Uterus (tissue), 4 donors: Measurements from ENCODE around the gene ADARB2. TPM values are rescaled to one million over a fixed set of nuclear protein-coding genes. Genes with fewer than 3 reads are reported as not detected.

Experiments
- DNase-seq, 2 donors: peaks; one replicate each; pipeline ENCODE4 v3.0.0-alpha.2; 2019 to 2020
- H3K27ac ChIP-seq, 2 donors: fragments of 200-600 bp; sonication (generic); 1 replicate in 1 of 2; 2 replicates in 1 of 2; pipeline ENCODE4 v1.5.1; 2016 to 2018
- H3K27me3 ChIP-seq, 2 donors: fragments of 200-600 bp; sonication (generic); one replicate each; pipeline ENCODE4 v1.5.1; 2018 to 2019; ENCODE audit warnings: control low read depth in 1 of 2
- H3K36me3 ChIP-seq, 2 donors: fragments of 200-600 bp; sonication (generic); one replicate each; pipeline ENCODE4 v1.5.1; 2019; ENCODE audit warnings: control low read depth in 1 of 2
- H3K4me1 ChIP-seq, 2 donors: fragments of 200-600 bp; sonication (generic); one replicate each; pipeline ENCODE4 v1.5.1; 2018 to 2019; ENCODE audit warnings: control low read depth in 1 of 2
- H3K4me3 ChIP-seq, 2 donors: fragments of 200-600 bp; sonication (generic); 1 replicate in 1 of 2; 2 replicates in 1 of 2; pipeline ENCODE4 v1.5.1; 2018 to 2019; ENCODE audit warnings: mild to moderate bottlenecking in 1 of 2
- H3K9me3 ChIP-seq, 2 donors: fragments of 200-600 bp; sonication (generic); one replicate each; pipeline ENCODE4 v1.5.1; 2019; ENCODE audit warnings: control low read depth in 1 of 2
- CTCF ChIP-seq, 4 experiments: fragments of 200-600 bp in 2 of 4; fragments of 450-650 bp in 2 of 4; sonication (generic) in 2 of 4; IDR thresholded peaks; one replicate each; pipeline ENCODE4 v1.5.1; 2016 to 2019; ENCODE audit warnings: antibody characterized with exemption in 4 of 4, mild to moderate bottlenecking in 2 of 4, moderate library complexity in 1 of 4
- POLR2A ChIP-seq, 2 donors: fragments of 450-650 bp; IDR thresholded peaks; one replicate each; pipeline ENCODE4 v1.6.1; 2016; ENCODE audit warnings: antibody characterized with exemption in 2 of 2, mild to moderate bottlenecking in 1 of 2, moderate library complexity in 1 of 2
- intact Hi-C: fragments of 100-400 bp; cut with DNase I; formaldehyde crosslinking; loops from one replicate; pipeline ENCODE4 v1.15.1; 2023; ENCODE audit warnings: low total_unique reads
- total RNA-seq, 4 donors: library from RNA; depleted of rRNA in 3 of 4; stranded (reverse); fragments of >200 nt in 3 of 4; gene quantifications; one replicate each; pipeline versions ENCODE4 v1.1.0 to v1.2.4, GENCODE V29; 2014 to 2023
- donor health status: DM: yes; HTN: yes; CAD: no.

ADARB2 gene
- total RNA-seq, 4 donors from 2014 or later, result 0.76 to 2.6 (median 2.0) TPM; not detected in 1

GRCh38 chr10:1374511-1375345, 362.6 kb downstream of the ADARB2 start:
- Histone ChIP-seq H3K4me1 (no peaks in the 10 kb centered on the region), H3K27ac (no peak overlapping the region), H3K36me3 (no peaks in the 10 kb centered on the region), H3K4me3 (no peak overlapping the region), H3K27me3 (no peaks in the 10 kb centered on the region), H3K9me3 (no peaks in the 10 kb centered on the region)
- DNase-seq, result no peak
- intact Hi-C loops, result no loop called here
- TF ChIP-seq POLR2A (IDR thresholded peaks at IDR 0.05) (no peak), CTCF (IDR thresholded peaks at IDR 0.05) (no peak)

GRCh38 chr10:1373287-1373686, 364.0 kb downstream of the ADARB2 start:
- H3K4me1 ChIP-seq, result no peaks in the 10 kb centered on the region
- H3K9me3 ChIP-seq, result no peaks in the 10 kb centered on the region
- no peaks in the 10 kb centered on the region for H3K27me3 ChIP-seq
- no peak for TF ChIP-seq POLR2A (IDR thresholded peaks at IDR 0.05)
- no peak for TF ChIP-seq CTCF (IDR thresholded peaks at IDR 0.05)
- no peaks in the 10 kb centered on the region for H3K36me3 ChIP-seq
- no peak for DNase-seq
- H3K27ac ChIP-seq, result no peak overlapping the region
- no peak overlapping the region for H3K4me3 ChIP-seq
- intact Hi-C loops, result no loop called here

- Histone ChIP-seq H3K36me3 (no peaks in the 10 kb centered on the region), H3K4me3 (no peak overlapping the region), H3K4me1 (no peaks in the 10 kb centered on the region), H3K27ac (no peak overlapping the region), H3K27me3 (no peaks in the 10 kb centered on the region), H3K9me3 (no peaks in the 10 kb centered on the region)
- TF ChIP-seq POLR2A (IDR thresholded peaks at IDR 0.05), result no peak
- TF ChIP-seq CTCF (IDR thresholded peaks at IDR 0.05), result no peak
- intact Hi-C loops, result no loop called here
- DNase-seq, result no peak
These were observed 365.1 kb downstream of the ADARB2 start for GRCh38 chr10:1372212-1372611.

GRCh38 chr10:1370298-1370697, 367.0 kb downstream of the ADARB2 start:
- no peaks in the 10 kb centered on the region for H3K9me3 ChIP-seq
- no peaks in the 10 kb centered on the region for H3K36me3 ChIP-seq
- intact Hi-C loops, result no loop called here
- H3K4me1 ChIP-seq, result no peaks in the 10 kb centered on the region
- H3K27ac ChIP-seq, result no peak overlapping the region
- DNase-seq, result no peak
- H3K27me3 ChIP-seq, result no peaks in the 10 kb centered on the region
- no peak overlapping the region for H3K4me3 ChIP-seq
- TF ChIP-seq POLR2A (IDR thresholded peaks at IDR 0.05), result no peak
- no peak for TF ChIP-seq CTCF (IDR thresholded peaks at IDR 0.05)

GRCh38 chr10:1369665-1370064, 367.7 kb downstream of the ADARB2 start:
- Histone ChIP-seq H3K4me1 (no peaks in the 10 kb centered on the region), H3K27ac (no peak overlapping the region), H3K36me3 (no peaks in the 10 kb centered on the region), H3K4me3 (no peak overlapping the region), H3K27me3 (no peaks in the 10 kb centered on the region), H3K9me3 (no peaks in the 10 kb centered on the region)
- no peak for DNase-seq
- intact Hi-C loops, result no loop called here
- TF ChIP-seq POLR2A (IDR thresholded peaks at IDR 0.05) (no peak), CTCF (IDR thresholded peaks at IDR 0.05) (no peak)
